H9 (cell line): ENCODE measurements around the gene SLC2A9. TPM values are rescaled to one million over a fixed set of nuclear protein-coding genes. Genes with fewer than 3 reads are reported as not detected.

ENCODE experiments used
- DNase-seq: peaks from one replicate; pipeline ENCODE4 v3.0.0-alpha.2; 2017
- H2AFZ ChIP-seq: one replicate; pipeline ENCODE4 v1.6.1; 2013; ENCODE audit warnings: mild to moderate bottlenecking, low read length, control low read depth, moderate library complexity
- H2AK5ac ChIP-seq: 2 replicates; pipeline ENCODE4 v1.6.1; 2013; ENCODE audit warnings: low read length, control low read depth, mixed read lengths; ENCODE audit not compliant: insufficient read length
- H2BK120ac ChIP-seq: one replicate; pipeline ENCODE4 v1.6.1; 2013; ENCODE audit warnings: low read depth, mild to moderate bottlenecking, low read length, control low read depth, inconsistent platforms; ENCODE audit not compliant: poor library complexity, severe bottlenecking
- H2BK12ac ChIP-seq: 2 replicates; pipeline ENCODE4 v1.6.1; 2013; ENCODE audit warnings: low read length, control low read depth, mixed read lengths, low read depth; ENCODE audit not compliant: insufficient read length
- H2BK15ac ChIP-seq: 2 replicates; pipeline ENCODE4 v1.6.1; 2013; ENCODE audit warnings: low read depth, low read length, control low read depth
- H2BK20ac ChIP-seq: one replicate; pipeline ENCODE4 v1.6.1; 2013; ENCODE audit warnings: low read depth, mild to moderate bottlenecking, low read length, control low read depth, inconsistent platforms; ENCODE audit not compliant: poor library complexity, severe bottlenecking
- H2BK5ac ChIP-seq: 2 replicates; pipeline ENCODE4 v1.6.1; 2013; ENCODE audit warnings: low read length, control low read depth, mixed read lengths; ENCODE audit not compliant: insufficient read length
- H3K14ac ChIP-seq: 2 replicates; pipeline ENCODE4 v1.6.1; 2013; ENCODE audit warnings: low read length, control low read depth; ENCODE audit not compliant: insufficient read depth
- H3K18ac ChIP-seq: 2 replicates; pipeline ENCODE4 v1.6.1; 2013; ENCODE audit warnings: low read depth, mild to moderate bottlenecking, mixed read lengths, low read length, control low read depth; ENCODE audit not compliant: insufficient read length
- H3K23ac ChIP-seq: 2 replicates; pipeline ENCODE4 v1.6.1; 2013; ENCODE audit warnings: low read length, control low read depth, mixed read lengths, low read depth; ENCODE audit not compliant: insufficient read length
- H3K23me2 ChIP-seq: 2 replicates; pipeline ENCODE4 v1.6.1; 2013; ENCODE audit warnings: low read depth, mild to moderate bottlenecking, mixed read lengths, low read length, control low read depth; ENCODE audit not compliant: insufficient read length, poor library complexity, severe bottlenecking
- H3K27ac ChIP-seq: 2 replicates; pipeline ENCODE4 v1.5.1; 2013; ENCODE audit warnings: low read length, control low read depth, mixed read lengths, low read depth; ENCODE audit not compliant: insufficient read length
- H3K27me3 ChIP-seq: 2 replicates; pipeline ENCODE4 v1.6.1; 2013; ENCODE audit warnings: low read length, control low read depth, inconsistent platforms; ENCODE audit not compliant: insufficient read depth
- H3K4ac ChIP-seq: 2 replicates; pipeline ENCODE4 v1.6.1; 2013; ENCODE audit warnings: low read depth, mild to moderate bottlenecking, control low read depth, inconsistent platforms, low read length, moderate library complexity
- H3K4me1 ChIP-seq: 2 replicates; pipeline ENCODE4 v1.6.1; 2013; ENCODE audit warnings: low read length, control low read depth, inconsistent platforms; ENCODE audit not compliant: insufficient read depth
- H3K4me2 ChIP-seq: 2 replicates; pipeline ENCODE4 v1.6.1; 2013; ENCODE audit warnings: low read length, control low read depth, mixed read lengths; ENCODE audit not compliant: insufficient read length, insufficient read depth
- H3K56ac ChIP-seq: 2 replicates; pipeline ENCODE4 v1.6.1; 2013; ENCODE audit warnings: low read depth, mild to moderate bottlenecking, mixed read lengths, low read length, control low read depth; ENCODE audit not compliant: insufficient read length
- H3K79me1 ChIP-seq: 2 replicates; pipeline ENCODE4 v1.6.1; 2013; ENCODE audit warnings: low read depth, mild to moderate bottlenecking, moderate library complexity, low read length, control low read depth, inconsistent platforms; ENCODE audit not compliant: insufficient read depth, poor library complexity, severe bottlenecking
- H3K79me2 ChIP-seq: 2 replicates; pipeline ENCODE4 v1.6.1; 2013; ENCODE audit warnings: low read length, control low read depth, inconsistent platforms; ENCODE audit not compliant: insufficient read depth
- H3K9ac ChIP-seq: 2 replicates; pipeline ENCODE4 v1.6.1; 2013; ENCODE audit warnings: low read length, control low read depth, mixed read lengths; ENCODE audit not compliant: insufficient read length; ENCODE audit errors: extremely low read depth
- H3K9me3 ChIP-seq: one replicate; pipeline ENCODE4 v1.6.1; 2013; ENCODE audit warnings: low read depth, low read length, inconsistent platforms; ENCODE audit not compliant: control insufficient read depth
- H3T11ph ChIP-seq: one replicate; pipeline ENCODE4 v1.6.1; 2013; ENCODE audit warnings: mild to moderate bottlenecking, low read length, control low read depth, inconsistent platforms
- H4K20me1 ChIP-seq: one replicate; pipeline ENCODE4 v1.6.1; 2013; ENCODE audit not compliant: control insufficient read depth, insufficient read length, insufficient read depth
- H4K5ac ChIP-seq: 2 replicates; pipeline ENCODE4 v1.6.1; 2013; ENCODE audit warnings: low read depth, mild to moderate bottlenecking, mixed read lengths, low read length, control low read depth; ENCODE audit not compliant: insufficient read length
- H4K8ac ChIP-seq: replicated peaks from 2 replicates; pipeline ENCODE4 v1.6.1; 2013; ENCODE audit warnings: low read length, control low read depth, mixed read lengths, low read depth; ENCODE audit not compliant: insufficient read length
- H4K91ac ChIP-seq: 2 replicates; pipeline ENCODE4 v1.6.1; 2013; ENCODE audit warnings: low read depth, mild to moderate bottlenecking, moderate library complexity, mixed read lengths, low read length, control low read depth; ENCODE audit not compliant: insufficient read length
- H3K27ac Mint-ChIP-seq, 3 experiments: 2 replicates in 2 of 3; 3 replicates in 1 of 3; pipeline ENCODE4 v1.8.0; 2020 to 2021; ENCODE audit warnings: mixed read lengths in 3 of 3, mild to moderate bottlenecking in 1 of 3, moderate library complexity in 1 of 3
- H3K27me3 Mint-ChIP-seq: 2 replicates; pipeline ENCODE4 v1.8.0; 2021; ENCODE audit warnings: low read depth, mild to moderate bottlenecking, moderate library complexity, mixed read lengths
- H3K36me3 Mint-ChIP-seq, 3 experiments: 2 replicates in 2 of 3; 3 replicates in 1 of 3; pipeline ENCODE4 v1.8.0; 2020 to 2021; ENCODE audit warnings: low read depth in 3 of 3, mixed read lengths in 3 of 3; ENCODE audit not compliant: insufficient read depth in 1 of 3
- H3K4me1 Mint-ChIP-seq, 2 experiments: 2 replicates each; pipeline ENCODE4 v1.8.0; 2020; ENCODE audit warnings: mixed read lengths in 2 of 2
- H3K4me3 Mint-ChIP-seq, 2 experiments: 2 replicates in 1 of 2; 3 replicates in 1 of 2; pipeline ENCODE4 v1.8.0; 2020 to 2021; ENCODE audit warnings: mild to moderate bottlenecking in 2 of 2, mixed read lengths in 2 of 2, moderate library complexity in 1 of 2
- H3K9me3 Mint-ChIP-seq, 2 experiments: 2 replicates in 1 of 2; 3 replicates in 1 of 2; pipeline ENCODE4 v1.8.0; 2020; ENCODE audit warnings: mild to moderate bottlenecking in 2 of 2, mixed read lengths in 2 of 2, moderate library complexity in 1 of 2
- WGBS: extraction: QIAGEN DNeasy Blood & Tissue Kit; methylation state at CpG from one replicate; pipeline ENCODE4 v1.1.7; 2013; ENCODE audit warnings: missing lambda C conversion rate, low lambda C conversion rate, mixed read lengths; ENCODE audit not compliant: insufficient read length; ENCODE audit errors: extremely low coverage; 5-methylcytosine and 5-hydroxymethylcytosine counted together
- total RNA-seq: library from RNA; stranded (reverse); gene quantifications from 2 replicates; pipeline ENCODE4 v1.2.1, GENCODE V29; 2021
- TF ChIP-seq, protein P1 (sequence below): fragments of 200-600 bp; sonication (generic); conservative IDR thresholded peaks from 3 replicates; pipeline ENCODE4 v1.8.0; 2021; ENCODE audit warnings: antibody characterized with exemption, mild to moderate bottlenecking

The SLC2A9 gene
- total RNA-seq, 1 experiment from 2014 or later, result 0.79 TPM

DNA sequence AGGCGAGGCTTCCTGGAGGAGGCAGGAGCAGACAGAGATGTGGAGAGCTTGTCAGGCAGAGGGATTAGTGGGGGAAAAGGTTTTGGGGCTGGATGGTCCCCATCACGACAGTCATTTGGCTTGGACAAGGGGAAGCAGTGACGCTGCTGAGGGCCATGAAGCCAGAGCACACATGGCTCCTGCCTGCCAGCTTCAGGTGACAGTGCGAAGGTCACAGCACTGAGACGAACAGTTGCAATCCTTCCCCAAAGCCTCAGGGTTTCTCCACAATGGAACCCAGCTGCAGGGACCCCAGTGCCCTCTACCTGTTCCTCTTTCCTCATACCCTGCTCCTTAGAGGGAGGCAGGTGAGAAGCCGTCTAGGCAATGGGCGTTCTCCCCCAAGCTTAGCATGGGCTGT lies 129.6 kb downstream of the SLC2A9 start:
- Histone ChIP-seq H2BK120ac (no peak overlapping the region), H2BK12ac (no peak overlapping the region), H3K18ac (no peak overlapping the region), H3K79me1 (no peaks in the 10 kb centered on the region), H4K20me1 (no peaks in the 10 kb centered on the region), H3K27me3 (no peaks in the 10 kb centered on the region), H4K91ac (no peak overlapping the region), H2BK5ac (no peak overlapping the region), H2AFZ (no peak overlapping the region), H4K8ac (no peak overlapping the region), H2BK15ac (no peak overlapping the region), H3K23ac (no peak overlapping the region), H4K5ac (no peak overlapping the region), H3K9ac (no peak overlapping the region), H3T11ph (no peak overlapping the region), H3K4me2 (no peak overlapping the region), H3K27ac (no peak overlapping the region), H3K4ac (no peak overlapping the region), H3K14ac (no peak overlapping the region), H2AK5ac (no peak overlapping the region), H3K4me1 (no peaks in the 10 kb centered on the region), H3K23me2 (no peaks in the 10 kb centered on the region), H3K56ac (no peak overlapping the region), H3K9me3 (no peaks in the 10 kb centered on the region), H2BK20ac (no peak overlapping the region), H3K79me2 (no peaks in the 10 kb centered on the region)
- H3K4me1 Mint-ChIP-seq, result peaks cover 3 to 13% of the 10 kb centered on the region in 2 experiments
- H3K4me3 Mint-ChIP-seq, result no peak overlapping the region
- no peaks in the 10 kb centered on the region for H3K9me3 Mint-ChIP-seq
- DNase-seq, result no peak
- TF ChIP-seq, protein P1, sequence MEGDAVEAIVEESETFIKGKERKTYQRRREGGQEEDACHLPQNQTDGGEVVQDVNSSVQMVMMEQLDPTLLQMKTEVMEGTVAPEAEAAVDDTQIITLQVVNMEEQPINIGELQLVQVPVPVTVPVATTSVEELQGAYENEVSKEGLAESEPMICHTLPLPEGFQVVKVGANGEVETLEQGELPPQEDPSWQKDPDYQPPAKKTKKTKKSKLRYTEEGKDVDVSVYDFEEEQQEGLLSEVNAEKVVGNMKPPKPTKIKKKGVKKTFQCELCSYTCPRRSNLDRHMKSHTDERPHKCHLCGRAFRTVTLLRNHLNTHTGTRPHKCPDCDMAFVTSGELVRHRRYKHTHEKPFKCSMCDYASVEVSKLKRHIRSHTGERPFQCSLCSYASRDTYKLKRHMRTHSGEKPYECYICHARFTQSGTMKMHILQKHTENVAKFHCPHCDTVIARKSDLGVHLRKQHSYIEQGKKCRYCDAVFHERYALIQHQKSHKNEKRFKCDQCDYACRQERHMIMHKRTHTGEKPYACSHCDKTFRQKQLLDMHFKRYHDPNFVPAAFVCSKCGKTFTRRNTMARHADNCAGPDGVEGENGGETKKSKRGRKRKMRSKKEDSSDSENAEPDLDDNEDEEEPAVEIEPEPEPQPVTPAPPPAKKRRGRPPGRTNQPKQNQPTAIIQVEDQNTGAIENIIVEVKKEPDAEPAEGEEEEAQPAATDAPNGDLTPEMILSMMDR, result no peak
- WGBS, result no CpG with 5 or more reads among the region's 7 CpGs
- H3K36me3 Mint-ChIP-seq, result no peaks in the 10 kb centered on the region; a peak in 1 of 7 replicates
- H3K27ac Mint-ChIP-seq, result no peak overlapping the region
- peaks cover 19% of the 10 kb centered on the region for H3K27me3 Mint-ChIP-seq
